Stimulated activated CD4-positive, alpha-beta T cell treated with anti-CD3 and anti-CD28 coated beads, Interleukin-12 subunit alpha, Interleukin-12 subunit beta, amount 100 ng/mL, for 4 hours (primary cell): ENCODE measurements around the gene ONECUT3.

Source experiments
- DNase-seq: peaks from one replicate; pipeline ENCODE4 v3.0.0-alpha.2; 2020

ONECUT3 gene

DNA sequence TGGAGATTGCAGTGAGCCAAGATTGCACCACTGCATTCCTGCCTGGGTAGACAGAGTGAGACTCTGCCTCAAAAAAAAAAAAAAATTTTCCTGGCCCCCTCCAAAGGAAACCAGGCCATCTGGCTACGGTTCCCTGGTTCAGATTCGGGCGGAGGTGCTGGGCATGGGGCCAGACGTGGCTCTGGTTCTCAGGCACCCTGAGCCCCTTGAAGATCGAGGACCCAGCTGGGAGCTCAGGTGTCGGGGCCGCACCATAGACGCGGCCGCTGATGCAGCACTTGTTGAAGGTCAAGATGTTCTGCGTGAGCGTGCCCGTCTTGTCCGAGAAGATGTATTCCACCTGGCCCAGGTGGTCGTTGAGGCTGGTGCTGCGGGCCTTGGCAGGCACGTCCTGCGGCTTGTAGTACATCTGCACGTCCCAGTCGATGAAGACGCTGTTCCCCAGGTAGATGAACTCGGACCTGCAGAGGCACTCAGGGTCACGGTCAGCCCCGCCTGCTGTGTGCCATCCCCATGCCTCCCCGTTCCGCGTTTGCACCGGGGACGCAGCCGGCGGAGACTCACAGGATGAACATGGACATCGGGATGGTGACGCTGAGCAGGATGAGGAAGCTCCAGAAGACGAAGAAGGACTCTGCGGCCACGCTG is 46.5 kb downstream of the ONECUT3 start:
- no peak for DNase-seq

DNA sequence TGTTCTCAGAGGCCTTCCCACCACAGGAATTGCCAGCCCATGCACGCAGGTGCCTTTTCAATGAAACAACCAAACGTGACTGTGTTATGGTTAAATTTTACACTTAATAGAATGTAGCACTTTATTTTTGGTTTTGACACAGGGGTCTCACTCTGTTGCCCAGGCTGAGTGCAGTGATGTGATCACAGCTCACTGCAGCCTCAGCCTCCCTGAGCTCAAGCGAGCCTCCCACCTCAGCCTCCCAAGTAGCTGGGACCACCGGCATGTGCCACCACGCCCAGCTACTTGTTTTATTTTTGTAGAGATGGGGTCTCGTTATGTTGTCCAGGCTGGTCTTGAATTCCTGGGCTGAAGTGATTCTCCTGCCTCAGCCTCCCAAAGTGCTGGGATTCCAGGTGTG is 51.6 kb downstream of the ONECUT3 start:
- no peak for DNase-seq

DNA sequence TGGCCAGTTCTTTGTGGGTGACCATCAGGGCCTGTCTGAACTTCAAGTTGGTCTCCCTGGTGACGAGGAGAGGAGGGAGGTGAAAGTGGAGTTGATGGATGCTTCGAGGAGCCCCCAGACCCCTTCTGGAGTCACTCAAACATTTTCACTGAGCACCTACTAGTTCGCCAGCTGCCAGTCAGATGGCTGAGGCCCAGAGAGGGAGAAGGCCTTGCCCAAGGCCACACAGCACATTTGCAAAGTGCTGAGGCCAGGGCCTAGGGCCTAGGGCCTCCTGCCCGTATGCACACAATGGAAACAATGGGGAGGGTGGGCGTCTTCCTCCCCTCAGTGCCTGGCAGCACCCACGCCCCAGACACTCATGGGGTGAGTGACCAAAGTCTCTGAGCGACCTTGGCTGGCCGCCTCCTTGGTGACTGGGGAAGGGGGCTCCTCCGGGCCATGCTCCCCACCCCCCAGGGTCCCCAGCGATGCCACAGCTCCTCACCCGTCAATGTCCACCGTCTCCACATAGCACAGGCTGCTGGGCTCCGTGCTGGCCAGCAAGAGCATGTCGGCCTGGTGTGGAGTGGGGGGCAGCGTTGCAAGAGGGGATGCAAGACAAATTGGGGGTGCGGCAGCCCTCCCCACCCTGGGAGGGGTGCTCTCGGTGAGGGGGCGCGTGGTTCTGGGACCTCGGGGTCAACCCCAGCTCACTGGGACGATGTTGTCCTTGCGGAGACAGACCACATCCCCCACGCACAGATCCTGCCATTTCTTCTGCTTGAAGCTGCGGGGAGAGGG is 52.3 kb downstream of the ONECUT3 start:
- DNase-seq: no peak

DNA sequence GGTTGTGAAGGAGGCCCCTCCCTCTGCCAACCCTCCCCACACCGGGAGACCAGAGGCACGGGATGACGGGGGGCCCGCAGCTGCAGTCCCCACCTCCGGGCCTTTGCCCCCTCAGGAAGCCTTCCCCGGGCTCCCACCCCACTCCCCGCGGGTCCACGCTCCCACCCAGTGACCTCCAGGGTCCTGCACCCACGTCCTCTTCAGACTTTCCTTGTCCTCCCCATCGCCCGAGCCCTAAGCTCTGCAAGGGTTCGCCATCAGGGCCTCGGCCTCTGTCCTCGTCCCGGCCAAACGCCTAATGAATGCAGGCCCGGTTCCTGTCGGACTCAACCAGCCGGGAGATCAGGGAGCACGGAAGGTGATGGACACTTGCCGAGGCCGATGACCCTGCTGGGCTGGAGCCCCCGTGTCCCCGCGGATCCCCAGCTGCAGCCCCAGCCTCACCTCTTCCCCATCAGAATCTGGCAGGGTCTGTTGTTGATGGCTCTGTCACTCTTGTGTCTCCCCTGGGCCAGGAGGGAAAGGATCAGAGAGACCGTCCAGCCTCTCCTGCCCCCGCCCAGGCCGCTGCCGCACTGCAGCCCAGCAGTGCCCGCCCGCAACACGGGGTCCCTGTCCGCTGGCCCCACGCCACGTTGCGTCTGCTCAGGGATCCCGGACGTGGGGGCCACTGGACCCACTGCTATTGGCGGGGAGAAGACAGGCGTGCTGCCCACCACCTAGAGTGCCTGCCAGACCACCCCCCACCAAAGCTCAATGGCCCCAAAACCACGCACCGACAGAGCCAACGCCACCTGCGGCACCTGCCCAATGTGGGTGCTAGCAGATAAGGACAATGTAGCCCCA is 53.1 kb downstream of the ONECUT3 start:
- DNase-seq: no peak

DNA sequence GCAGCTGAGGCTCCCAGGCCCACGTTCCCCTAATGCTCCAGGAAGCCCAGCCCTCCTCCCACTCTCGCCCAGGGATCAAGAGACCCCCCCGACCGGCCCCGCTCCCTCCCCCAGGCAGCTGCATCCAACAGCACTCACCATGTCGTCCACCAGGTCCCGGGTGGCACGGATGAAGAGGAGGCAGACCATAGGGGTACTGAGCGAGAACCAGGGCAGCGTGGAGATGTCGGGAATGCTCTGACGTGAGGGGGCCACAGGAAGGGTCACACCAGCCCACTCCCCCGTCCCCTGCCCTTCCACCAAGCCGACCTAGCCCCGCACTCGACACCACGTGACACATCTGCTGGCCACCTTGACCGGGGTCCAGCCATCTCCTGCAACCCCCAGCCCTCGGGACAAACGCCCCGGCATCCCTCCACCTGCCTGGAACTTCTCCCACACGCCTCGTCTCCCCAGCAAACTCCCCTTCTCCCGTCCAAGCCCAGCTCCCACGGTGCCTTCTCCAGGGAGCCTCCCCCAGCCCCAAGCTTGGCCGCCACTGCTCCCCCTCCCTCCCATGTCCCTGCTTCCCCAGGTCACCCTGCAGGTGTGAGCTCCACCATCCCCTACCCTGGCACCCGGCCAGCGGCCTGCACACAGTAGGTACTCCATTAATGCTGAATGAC is 53.9 kb downstream of the ONECUT3 start:
- DNase-seq: no peak

DNA sequence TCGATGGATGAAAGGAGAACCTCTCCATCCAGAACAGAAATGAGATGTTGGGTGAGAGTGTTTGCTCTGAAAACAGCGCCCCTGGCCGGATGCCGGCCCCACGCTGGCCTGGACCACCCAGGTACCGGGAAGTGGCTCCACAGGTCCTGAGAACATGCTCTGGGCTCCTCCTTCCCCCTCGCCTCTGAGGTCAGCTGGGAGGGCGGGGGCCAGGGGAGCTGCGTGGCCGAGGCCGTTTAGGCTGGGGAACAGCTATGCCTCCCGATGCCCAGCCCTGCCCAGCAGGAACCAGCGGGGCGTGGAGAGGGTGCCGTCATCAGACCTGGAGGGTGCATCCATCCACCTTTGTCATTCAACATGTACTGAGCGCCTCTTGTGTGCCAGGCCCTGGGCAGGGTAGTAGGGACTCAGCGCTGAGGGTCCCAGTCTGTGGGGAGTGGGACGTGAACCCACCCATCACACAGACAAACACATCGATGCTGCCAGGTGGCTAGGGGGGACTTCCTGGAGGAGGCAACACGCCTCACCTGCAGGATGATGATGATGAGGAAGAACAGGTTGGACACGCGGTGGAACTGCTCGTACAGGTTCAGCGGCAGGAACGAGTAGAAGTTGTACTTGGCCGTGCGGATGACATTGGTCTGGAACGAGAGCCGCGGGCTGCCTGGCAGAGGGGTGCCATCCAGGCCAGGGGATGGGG is 54.5 kb downstream of the ONECUT3 start:
- DNase-seq: no peak

DNA sequence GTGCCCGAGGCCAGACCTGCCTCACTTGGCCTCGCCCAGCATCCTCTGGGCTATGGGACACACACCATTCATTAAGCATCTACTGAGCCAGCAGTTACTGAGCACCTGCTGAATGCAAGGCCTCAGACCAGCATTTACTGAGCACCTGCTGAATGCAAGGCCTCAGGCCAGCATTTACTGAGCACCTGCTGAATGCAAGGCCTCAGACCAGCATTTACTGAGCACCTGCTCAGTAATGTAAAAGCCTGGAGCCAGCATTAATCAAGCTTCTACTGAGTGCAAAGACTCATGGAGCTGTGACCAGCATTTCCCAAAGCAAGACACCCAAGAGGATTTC is 55.1 kb downstream of the ONECUT3 start:
- DNase-seq: no peak

DNA sequence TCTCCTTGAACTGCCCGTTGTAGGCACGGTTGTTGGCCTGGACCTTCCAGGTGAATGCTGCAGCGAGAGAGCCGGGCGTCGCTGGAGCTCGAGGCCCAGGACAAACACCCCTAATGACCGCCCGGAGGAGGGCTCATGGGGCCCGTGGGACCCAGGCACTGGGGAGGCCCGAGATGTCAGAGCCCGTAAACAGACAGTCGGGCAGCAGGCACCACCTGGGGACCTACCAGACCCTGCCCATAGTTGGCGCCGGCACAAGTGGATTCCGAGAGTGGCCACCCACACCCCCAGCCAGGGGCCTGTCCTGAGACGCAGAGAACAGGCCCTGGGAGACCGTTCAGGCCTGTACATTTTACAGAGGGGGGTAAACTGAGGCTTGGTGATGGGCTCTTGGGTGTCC is 56.4 kb downstream of the ONECUT3 start:
- no peak for DNase-seq

DNA sequence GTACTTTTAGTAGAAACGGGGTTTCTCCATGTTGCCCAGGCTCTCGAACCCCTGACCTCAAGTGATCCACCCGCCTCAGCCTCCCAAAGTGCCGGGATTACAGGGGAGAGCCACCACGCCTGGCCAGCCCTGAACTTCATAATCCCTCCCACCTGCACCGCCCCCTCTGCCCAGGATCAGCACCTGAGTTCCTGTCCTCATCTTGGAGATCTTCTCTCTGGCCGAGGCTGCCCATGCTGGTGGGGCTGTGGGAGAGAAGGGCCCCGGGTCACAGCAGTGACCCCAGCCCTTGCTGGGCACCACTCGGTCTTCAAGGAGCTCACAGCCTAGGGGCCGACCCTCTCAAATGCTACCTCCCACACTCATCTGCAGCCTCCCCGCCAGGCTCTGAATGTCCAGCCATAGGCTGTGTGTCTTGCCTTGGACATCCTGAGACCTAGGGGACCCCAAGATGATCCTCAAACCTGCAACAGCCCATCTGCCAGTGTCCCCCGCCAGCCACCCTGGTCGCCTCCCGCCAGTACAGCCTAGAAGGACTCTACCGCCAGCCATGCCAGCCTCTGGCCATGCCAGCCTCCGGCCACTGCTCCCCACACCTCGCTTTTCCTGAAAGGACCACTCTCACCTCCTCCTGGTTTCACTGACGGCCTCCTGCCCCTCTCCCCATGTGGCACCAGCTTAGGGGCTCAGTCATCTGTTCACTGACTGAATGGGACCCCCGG is 57.3 kb downstream of the ONECUT3 start:
- DNase-seq: no peak

DNA sequence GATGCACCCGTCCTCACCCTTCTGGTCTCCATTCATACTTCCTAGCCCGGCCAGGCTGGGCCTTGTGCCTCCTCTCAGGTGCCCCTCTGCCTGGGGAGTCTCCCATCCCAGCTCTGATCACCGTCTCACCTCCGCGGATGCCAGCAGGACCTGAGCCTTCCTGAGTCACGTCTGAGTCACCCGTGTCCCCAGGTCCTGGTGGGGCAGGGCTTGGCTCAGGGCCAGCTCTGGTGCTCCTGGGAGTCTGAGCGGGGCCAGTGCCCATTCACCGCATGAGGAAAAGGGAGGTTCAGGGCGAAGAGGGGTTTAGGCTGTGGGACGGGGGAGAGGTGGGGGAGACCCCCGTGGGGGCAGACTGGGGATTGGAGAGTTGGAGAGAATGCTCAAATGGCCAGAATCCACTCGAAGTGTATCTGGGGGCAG is 58.2 kb downstream of the ONECUT3 start:
- DNase-seq: peak; percentile 50

DNA sequence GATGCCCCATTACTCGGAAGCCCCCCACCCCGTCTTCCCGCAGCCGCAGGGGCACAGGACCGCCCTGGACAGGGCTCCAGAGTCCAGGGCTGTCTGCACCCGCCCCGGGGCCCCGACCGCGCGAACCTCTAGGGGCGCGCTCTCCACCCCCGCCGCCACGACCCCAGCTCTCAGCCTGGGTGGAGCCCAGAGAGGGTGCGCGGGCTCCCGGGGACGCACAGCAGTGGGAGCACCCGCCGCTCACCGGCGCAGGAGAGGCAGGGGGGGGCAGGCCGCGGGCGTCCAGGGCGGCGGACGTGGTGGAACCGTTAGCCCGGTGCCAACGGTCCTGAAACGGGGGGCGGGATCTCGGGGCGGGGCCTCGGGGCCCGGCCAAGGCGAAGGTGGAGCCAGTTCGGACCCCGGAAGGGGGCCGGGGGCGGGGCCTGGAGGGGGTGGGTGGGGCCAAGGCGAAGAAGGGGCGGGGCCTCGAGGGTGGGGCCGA is 58.7 kb downstream of the ONECUT3 start, which contains the start of gene ATP8B3:
TSS of gene ATP8B3 (minus strand) at position 335 of the 484 bp plus-strand sequence. CDS start 540 bp downstream, outside the sequence.
- peak; percentile 72 for DNase-seq

DNA sequence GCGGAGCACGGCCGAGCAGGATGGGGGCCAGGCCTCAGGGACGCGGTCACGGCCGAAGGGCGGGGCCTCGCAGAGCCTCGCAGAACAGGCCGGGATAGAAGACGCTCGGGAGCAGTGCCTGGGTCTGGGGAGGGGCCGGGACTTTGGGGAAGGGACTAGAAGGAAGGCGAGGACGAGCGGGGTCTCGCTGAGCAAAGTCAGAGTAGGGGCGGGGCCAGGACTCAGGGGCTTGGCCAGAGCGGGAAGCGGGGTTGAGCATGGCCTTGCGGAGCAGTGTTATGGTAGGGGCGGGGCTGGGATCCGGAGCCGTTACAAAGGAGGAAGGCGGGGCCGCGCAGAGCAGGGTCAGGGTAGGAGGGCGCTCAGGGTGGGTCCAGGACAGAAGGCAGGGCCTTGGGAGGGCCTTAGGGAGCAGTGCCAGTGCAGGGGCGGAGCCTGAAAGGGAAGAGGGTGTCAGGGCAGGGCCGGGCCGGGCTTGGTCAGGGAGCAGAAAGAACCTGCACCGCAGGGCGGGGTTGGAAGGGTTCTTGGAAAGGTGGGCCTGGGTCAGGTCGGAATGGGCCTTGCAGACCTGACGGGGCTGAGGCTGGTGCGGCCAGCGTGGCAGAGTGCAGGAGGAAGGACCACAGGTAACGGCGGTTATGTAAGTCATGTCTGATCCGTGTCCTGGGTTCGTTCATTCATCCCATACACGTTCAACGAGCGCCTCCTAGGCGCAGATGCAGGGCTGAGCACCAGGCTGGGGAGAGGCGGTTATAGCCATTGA is 59.3 kb downstream of the ONECUT3 start:
- DNase-seq: peak; percentile 69

DNA sequence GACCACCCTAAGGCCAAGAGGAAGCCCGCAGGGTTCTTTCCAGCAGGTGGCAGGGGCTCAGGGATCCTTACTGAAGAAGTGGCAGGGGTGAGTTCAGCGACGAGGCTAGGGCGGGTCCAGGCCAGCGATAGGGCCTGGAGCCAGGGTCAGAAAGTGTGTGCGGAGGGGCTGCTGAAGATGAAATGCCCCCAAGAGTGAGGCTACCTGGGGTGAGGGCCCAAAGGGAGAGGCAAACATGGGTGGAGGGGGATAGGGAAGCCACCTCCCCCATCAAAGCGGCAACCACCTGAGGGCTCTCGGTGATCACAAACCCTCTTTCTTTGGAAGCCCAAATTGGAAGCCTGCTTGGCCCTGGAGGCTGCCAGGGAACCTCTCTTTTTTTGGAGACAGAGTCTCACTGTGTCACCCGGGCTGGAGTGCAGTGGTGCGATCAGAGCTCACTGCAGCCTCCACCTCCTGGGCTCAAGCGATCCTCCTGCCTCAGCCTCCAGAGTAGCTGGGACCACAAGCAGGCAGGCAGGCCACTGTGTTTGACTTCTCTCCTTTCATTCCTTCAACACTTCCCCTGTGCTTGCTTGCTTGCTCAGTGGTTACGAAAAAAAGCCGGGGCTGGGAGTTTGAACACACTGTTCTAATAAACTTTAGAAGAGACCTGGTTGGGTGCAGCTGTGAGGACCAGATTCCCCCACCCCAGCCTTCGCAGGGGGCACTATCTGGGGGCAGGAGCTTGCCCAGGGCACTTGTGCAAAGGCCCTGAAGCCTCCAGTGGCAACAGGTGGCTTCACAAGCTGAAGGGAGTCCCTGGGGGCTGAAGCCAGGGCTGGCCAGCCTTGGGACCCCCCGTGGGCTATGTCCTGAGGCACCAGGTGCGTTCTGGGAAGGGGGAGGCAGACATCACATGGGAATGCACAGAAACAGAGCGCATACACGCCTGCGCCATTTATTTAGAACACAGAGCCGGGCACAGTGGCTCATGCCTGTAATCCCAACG is 60.2 kb downstream of the ONECUT3 start:
- DNase-seq: no peak

DNA sequence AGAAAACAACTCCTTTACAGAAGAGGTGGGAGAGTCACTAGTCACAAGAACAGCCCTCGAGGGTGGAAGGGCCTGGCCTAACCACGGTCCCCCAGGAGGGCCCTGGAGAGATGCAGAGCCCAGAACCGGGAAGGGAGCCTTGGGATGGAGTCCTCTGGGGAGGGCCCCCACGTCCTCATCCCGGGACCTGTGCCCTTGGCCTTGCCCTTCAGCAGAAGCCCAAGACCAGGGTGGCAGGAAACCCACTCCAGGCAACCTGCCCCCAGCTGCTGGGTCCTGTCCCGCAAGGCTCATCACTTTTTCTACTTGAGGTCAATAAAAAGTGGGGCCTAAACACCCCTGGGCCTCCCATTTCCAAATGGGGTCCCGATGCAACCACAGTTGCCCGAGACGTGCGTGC is 61.1 kb downstream of the ONECUT3 start:
- DNase-seq: no peak

DNA sequence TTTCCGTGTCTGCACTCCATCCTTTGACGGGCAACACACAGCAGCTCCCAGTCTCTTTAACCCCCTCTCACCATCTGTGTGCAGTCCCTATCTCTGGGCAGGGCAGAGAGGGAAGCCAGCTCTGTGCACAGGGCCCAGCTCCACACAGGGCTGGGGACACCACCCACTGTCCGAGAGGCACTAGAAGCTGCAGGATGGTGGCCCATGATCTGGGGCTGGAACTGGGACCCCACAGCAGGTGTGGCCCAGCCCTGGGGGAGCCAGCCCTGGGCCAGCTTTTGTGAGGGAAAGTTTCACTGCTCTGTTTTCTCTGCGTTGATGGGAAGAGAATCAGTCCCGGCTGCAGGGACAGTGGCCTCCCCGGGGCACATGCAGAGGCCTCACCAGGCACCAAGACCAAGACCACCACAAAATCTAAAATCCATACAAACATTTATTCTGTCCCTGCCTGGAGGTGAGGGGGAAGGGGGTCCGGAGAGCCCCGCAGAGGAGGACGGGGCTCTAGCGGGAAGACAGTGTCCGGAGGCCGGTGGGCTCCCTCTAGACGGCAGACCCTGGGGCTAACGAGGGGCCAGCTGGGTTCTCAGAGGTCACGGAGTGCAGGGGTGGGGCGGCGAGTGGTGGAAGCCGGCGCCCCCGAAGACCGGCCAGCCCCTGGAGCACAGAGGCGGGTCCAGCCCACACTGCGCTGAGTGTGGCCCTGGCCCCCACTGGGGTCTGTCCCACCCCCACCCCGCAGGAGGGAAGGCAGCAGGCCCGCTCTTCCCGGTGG is 61.7 kb downstream of the ONECUT3 start:
- no peak for DNase-seq

DNA sequence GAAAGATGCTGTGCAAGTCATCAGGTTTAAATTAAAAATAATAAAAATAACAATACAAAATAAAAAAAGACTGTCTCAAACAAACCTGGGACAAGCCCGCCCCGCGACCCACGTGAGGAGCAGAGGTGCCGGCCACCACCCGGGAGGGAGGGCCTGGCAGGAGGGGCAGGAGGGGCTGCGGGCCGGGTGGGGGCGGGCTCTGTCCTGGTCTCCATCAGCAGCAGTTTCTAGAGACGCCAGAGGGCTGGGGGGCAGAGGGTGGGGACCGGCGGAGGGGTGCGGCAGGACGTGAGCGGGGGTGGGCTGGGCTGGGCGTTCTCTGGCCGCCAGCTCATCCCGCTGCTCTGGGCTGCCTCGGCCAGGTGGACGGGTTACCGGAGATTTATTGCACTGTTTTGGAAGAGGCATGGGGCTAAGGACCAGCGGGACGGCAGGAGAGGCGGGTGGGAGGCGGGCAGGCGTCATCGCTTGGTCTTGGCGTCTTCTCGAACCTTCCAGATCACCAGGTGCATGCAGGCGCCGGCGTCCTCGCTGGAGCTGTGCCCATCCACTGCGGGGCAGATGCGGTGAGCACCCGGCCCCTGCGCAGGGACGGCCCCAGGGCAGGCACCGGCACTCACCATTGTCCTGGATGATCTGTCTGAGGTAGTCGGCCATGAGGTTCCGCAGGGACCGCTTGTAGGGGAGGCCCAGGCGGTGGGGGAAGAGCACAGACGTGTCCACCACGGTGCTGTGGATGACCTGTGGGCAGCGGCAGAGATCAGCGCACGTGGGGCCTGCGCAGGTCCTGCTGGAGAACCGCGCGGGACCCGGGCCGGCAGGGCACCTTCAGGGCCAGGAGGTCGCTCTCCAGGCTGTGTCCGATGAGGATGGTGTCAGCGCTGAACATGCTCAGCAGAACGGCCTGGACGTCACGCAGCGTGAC is 62.6 kb downstream of the ONECUT3 start:
- no peak for DNase-seq

DNA sequence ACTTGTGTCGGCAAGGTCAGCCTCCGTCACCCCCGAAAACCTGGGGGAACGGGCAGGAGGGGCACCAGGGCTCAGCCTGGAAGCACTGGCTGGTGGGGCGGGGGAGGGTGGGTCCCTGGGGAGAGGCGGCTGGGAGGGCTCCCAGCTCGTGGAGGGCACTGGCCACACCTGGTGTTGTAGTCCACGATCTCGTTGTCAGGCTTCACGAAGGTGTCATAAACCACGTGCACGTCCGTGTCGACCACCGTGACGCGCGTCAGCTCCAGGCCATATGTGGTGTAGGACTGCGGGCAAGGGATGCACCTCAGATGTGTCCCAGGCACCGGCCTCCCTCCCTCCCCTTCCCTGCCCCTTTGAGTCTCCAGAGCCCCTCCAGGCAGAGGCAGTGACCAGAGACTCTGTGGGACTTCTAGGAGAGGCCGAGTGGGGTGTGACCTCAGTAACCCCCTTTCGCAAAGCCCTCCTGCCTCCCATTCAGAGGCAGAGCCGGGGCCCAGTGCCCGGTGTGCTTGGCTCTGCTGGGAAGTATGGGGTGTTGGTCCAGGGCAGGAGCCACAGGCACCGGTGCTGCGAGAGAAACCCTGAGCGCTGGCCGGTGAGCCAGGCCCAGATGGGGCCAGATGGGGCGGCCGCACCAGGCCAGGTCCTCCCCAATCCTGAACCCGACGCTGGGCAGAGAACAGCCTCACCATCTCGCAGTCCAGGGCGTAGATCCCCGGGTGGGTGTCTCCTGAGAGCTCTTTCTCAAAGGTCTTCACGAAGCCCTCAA is 63.4 kb downstream of the ONECUT3 start:
- no peak for DNase-seq
